OCI-M1 (cell line): Measurements from ENCODE around the gene NFATC3.

Source experiments
- DNase-seq: peaks from one replicate; lab custom pipeline; 2025; lab: John Stamatoyannopoulos, UW

NFATC3 gene

GRCh38 chr16:68247400-68247799 lies 162.2 kb downstream of the NFATC3 start:
- peak; percentile 65 for DNase-seq

- DNase-seq: no peak
Measured at GRCh38 chr16:68247932-68248331, 162.8 kb downstream of the NFATC3 start.

- DNase-seq: no peak
Measured at GRCh38 chr16:68249371-68249770, 164.2 kb downstream of the NFATC3 start.

GRCh38 chr16:68250951-68251350 lies 165.8 kb downstream of the NFATC3 start:
- DNase-seq: no peak

GRCh38 chr16:68251832-68252231 lies 166.7 kb downstream of the NFATC3 start:
- no peak for DNase-seq

GRCh38 chr16:68252383-68252782 lies 167.2 kb downstream of the NFATC3 start:
- DNase-seq: no peak

GRCh38 chr16:68253721-68254120 lies 168.6 kb downstream of the NFATC3 start:
- no peak for DNase-seq

- DNase-seq: no peak
Measured at GRCh38 chr16:68255712-68256111, 170.5 kb downstream of the NFATC3 start.

GRCh38 chr16:68257251-68257905 lies 172.2 kb downstream of the NFATC3 start:
- DNase-seq: no peak

- DNase-seq: no peak
Measured at GRCh38 chr16:68257906-68258800, 173.0 kb downstream of the NFATC3 start.

- no peak for DNase-seq
Measured at GRCh38 chr16:68259007-68259825, 174.0 kb downstream of the NFATC3 start.

- DNase-seq: no peak
Measured at GRCh38 chr16:68263559-68264127, 178.5 kb downstream of the NFATC3 start.

- peak; percentile 85 for DNase-seq
Measured at GRCh38 chr16:68264128-68265077, 179.2 kb downstream of the NFATC3 start, which contains the start of gene SLC7A6. Gene SLC7A6 (plus strand): TSS chr16:68264526. CDS start chr16:68274727, 10,201 bp downstream.

- DNase-seq: peak; percentile 73
Measured at GRCh38 chr16:68265078-68265920, 180.1 kb downstream of the NFATC3 start.

GRCh38 chr16:68267612-68268405 lies 182.6 kb downstream of the NFATC3 start:
- no peak for DNase-seq

GRCh38 chr16:68269793-68270192 lies 184.6 kb downstream of the NFATC3 start:
- no peak for DNase-seq

GRCh38 chr16:68270353-68270752 lies 185.2 kb downstream of the NFATC3 start:
- DNase-seq: no peak

GRCh38 chr16:68272507-68273209 lies 187.5 kb downstream of the NFATC3 start:
- DNase-seq: no peak
